Measurements from ENCODE around the gene FOXP1.

The FOXP1 gene

DNA sequence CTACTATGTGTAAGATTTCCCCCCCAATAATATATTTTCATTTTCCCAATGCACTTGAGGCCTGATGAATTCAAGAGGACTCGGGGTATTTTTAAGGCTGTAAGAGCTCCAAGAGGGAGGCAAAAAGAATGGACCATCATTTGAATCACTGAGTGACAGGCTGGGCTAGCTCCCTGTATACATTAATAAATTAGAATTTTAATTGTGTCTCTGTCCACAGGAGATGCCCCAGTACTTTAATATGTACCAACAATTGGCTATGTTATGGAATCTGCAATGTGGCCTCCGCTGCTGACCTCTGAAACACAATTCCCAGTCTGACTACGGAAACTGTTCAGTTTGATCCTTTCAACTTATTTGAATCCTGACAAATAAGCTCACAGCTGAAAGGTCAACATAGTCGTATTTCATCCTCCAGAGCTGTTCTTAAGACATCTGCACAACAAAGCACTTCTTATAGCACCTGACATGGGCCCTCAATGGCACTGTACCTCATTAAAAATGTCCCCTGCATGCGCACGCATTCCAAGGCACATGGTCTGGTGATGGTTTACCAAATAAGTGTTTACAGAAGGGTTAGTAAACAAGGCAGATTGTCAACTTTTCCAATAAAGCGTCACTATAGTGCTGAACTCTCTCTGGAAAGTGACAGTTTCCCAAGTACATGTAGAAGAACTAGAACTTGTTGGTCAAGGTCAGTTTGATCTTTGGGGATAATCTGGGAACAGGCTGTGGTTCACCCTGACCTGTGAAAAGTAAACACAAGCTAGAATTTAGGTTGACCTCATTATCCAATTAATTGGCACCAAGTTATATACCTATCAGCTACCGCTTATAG, 472.9 kb downstream of the FOXP1 start:
- no peak for TF ChIP-seq ZNF274 (IDR thresholded peaks at IDR 0.05; ENCODE audit: low read depth, low read length)
- no peak overlapping the region for H3K4me3 ChIP-seq (ENCODE audit: low read length)

DNA sequence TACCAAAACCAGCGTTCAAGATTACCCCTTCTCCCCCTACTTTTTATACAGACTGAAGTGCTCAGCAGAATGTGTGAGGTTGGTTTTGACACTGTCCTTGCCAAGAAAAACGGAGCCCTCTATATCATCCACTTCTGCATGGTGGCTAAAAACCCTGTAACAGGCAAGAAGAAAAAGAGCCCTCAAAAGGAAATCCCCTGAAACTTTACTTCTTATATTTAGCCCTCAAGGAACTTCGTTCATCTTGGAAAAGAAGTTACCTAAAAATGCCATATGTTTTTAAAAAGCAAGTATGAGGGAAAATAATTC, 473.6 kb downstream of the FOXP1 start:
- H3K4me3 ChIP-seq (ENCODE audit: low read length), result no peak overlapping the region
- TF ChIP-seq ZNF274 (IDR thresholded peaks at IDR 0.05; ENCODE audit: low read depth, low read length), result no peak

DNA sequence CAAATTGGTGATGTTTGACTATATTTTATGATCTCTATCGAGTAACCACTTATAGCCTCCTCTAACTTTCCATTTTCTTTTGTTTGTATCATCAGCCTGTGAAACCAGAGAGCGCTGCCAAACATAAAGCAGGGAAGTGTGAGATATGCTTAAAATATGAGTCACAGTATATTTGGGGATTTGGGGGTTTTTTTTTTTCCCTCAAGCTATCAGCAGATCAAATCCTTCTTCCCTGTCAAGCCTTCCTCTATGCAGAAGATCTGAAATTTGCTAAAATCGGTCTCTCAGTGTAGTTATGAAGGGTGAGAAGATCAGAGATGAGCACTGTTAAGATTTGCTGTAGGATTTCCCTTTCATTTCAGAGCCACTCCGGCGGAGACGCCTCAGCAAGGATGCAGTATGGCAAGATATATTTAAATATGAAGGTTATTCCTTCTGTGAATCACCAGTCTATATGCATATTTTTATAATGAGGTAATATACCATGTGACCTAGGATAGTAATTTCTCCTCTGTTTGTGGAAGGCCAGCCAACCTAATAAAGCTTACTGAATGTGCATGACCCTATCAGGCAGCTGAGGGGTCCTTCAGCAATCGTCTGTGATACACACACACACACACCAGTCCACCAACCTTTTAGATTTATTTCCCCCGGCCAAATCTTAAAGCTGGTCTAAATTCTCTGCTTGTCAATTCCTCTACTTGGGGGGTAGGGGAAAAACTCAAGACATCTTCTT, 474.1 kb downstream of the FOXP1 start:
- H3K4me3 ChIP-seq (ENCODE audit: low read length), result no peak overlapping the region
- TF ChIP-seq ZNF274 (IDR thresholded peaks at IDR 0.05; ENCODE audit: low read depth, low read length), result no peak

DNA sequence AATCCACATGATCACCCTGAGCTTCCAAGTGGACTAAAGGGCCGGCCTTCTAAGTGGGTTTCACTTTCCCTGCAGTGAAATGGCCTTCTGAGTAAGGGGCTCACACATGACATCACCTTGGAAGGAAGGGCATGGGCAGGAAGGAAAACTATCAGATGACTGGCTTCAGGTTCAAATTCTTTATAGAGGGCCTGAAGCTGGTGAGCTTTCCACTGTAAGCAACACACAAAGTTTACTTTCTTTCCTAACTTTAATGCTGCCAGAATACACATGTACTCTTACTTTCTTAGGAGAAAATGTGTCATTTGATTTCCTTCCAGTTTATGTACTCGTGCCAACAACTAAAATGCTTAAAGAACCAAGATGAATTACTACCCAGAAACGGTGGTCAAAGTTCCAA, 475.6 kb downstream of the FOXP1 start:
- TF ChIP-seq ZNF274 (IDR thresholded peaks at IDR 0.05; ENCODE audit: low read depth, low read length), result no peak
- H3K4me3 ChIP-seq (ENCODE audit: low read length), result no peak overlapping the region

DNA sequence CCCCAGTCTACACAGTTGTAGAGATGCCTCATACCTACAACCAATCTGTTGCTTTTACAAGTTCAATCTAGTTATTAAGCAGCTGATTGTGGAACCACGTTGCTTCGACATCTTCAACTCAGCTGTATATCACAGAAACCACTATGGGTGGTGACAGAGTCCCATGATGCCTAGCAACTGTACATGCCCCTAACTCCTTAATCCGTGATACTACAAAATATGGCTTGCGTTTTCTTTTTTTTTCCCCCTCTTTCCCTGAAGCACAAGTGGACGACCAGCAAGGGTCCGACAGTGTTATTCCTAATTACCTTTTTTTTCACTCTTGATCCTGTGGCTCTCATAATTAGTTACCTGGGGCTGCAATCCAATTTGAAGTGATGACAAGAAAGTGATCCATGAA, 478.6 kb downstream of the FOXP1 start:
- H3K4me3 ChIP-seq (ENCODE audit: low read length), result no peak overlapping the region
- no peak for TF ChIP-seq ZNF274 (IDR thresholded peaks at IDR 0.05; ENCODE audit: low read depth, low read length)

DNA sequence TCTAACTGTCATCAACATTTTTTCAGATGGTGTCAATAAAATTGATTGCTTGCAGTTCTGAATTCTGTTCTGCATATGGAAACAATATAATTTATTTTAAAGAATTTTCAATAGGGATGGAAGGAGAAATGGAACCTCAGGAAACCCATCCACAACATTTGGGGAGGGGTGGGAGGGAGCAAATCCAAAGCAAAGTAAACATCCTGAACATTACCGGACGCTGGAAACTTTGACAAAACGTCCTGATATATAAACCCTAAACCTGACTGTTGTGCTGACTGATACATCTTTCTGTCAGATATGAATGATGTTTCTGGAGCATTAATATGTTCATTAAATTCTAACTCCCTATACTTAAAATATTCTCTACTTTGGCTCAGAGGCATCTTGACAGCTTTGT, 479.0 kb downstream of the FOXP1 start:
- no peak overlapping the region for H3K4me3 ChIP-seq (ENCODE audit: low read length)
- no peak for TF ChIP-seq ZNF274 (IDR thresholded peaks at IDR 0.05; ENCODE audit: low read depth, low read length)

DNA sequence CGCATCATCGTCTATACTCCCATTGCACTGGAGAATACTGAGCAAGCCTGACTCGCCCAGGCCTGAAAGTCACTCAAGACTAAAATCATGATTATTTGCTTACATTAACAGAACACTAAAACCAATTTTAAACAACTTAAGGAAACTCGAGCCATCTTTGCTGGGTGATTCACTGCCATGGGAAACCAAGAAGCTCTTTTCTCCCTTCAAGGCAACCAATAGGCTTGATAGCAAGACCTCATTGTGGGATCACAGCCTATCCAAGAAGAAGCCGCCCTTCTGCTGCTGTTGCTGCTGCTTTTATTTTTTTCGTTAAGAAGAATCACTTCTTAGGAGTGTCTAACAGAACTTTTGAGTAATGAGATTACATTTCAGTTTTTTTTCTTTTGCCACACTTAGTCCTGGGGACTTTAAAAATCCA, 479.4 kb downstream of the FOXP1 start:
- TF ChIP-seq ZNF274 (IDR thresholded peaks at IDR 0.05; ENCODE audit: low read depth, low read length), result no peak
- no peak overlapping the region for H3K4me3 ChIP-seq (ENCODE audit: low read length)

DNA sequence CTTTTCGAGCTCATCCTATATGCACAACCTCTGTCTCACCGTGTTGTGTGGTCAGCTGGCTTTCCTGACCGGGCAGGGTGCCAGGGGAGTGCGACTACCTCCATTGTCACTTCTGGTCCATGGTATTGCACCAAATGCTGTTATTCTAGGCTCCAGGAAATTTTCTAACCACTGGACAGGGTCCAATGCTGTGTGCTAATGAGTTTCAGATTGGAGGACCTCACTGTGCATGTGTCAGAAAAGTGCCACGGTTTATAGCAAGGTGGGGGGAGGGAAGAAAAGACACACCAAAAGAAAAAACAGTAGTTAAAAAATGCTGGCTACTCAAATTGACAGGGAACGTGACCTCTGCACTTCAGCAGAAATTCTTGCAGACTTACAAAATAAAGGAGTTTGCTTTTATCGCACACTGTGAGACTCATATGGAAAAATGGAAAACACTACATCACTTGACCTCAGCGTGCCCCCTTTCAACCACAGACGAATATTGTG, 480.1 kb downstream of the FOXP1 start:
- no peak for TF ChIP-seq ZNF274 (IDR thresholded peaks at IDR 0.05; ENCODE audit: low read depth, low read length)
- no peak overlapping the region for H3K4me3 ChIP-seq (ENCODE audit: low read length)

DNA sequence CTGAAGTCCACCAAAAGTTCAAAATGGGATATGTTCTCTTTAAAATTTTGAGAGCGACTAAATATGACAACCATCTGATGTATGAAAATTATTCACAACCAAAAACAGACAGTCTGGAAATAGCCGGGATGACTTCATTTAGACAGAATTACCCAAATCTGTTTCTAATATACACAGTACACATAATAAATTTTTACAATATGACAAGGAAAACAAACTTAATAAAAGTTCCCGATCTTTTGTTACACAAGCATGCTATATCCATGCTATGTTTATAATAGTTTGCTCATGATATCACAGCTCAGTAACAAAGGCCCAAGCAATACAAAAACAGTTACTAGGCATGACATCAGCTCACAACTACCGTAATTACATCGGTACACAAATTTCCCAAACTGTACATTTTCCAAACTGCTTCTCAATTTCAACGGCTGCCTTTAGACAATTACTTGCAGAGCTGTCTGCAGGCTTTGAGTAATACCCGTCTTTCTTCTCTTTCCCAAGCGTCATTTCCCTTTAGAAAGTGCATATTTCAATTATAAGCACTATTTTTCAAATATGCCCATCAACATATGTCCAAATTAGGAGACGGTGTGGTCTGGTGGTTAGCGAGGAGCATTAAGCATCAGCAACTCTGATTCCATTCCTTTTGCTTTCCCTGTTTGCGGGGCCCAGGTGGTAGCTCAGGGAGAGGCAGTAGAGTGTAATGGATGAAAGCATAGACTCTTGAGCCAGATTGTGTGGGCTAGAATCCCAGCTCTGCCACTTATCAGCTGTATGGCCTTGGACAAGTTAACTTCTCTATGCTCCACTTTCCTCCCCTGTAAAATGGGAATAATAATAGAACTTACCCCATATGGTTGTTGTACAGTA, 481.2 kb downstream of the FOXP1 start:
- no peak overlapping the region for H3K4me3 ChIP-seq (ENCODE audit: low read length)
- TF ChIP-seq ZNF274 (IDR thresholded peaks at IDR 0.05; ENCODE audit: low read depth, low read length), result no peak

DNA sequence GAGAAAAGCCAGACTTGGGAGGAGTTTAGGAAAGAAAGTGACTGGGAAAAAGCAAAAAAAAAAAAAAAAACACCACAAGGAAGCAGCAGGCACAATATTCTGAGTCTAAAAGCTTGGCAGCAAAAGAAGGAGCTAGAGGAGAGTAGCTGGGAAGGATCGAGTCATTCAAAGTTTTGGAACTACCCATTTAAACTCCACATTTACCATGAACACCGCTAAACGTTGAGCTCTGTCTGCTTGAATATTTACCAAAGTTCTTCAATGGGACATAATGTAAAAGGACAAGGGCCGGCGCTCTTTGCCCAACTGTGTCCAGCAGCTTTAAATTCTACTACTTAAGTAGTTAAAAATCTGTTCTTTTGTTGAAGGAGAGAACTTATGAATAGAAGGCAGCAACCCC, 481.9 kb downstream of the FOXP1 start:
- H3K4me3 ChIP-seq (ENCODE audit: low read length), result no peak overlapping the region
- TF ChIP-seq ZNF274 (IDR thresholded peaks at IDR 0.05; ENCODE audit: low read depth, low read length), result no peak

DNA sequence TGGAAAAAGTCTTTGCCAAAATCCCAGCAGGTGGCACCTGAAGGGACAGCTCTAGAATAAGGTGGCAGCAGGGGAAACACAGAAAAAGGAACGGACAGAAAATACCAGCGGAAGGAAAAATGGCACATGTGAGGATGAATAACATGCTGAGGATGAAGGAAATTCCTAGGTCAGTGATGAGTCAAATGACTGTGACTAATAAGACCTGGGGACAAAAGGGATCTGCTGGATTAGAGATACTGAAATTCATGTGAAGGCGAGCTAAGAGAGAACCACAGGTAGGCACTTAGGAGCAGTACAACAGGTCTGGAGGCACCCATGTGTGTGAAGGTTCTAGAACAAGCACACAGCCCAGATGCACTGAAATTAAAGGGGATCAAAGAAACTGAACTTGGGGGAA, 482.5 kb downstream of the FOXP1 start:
- TF ChIP-seq ZNF274 (IDR thresholded peaks at IDR 0.05; ENCODE audit: low read depth, low read length), result no peak
- no peak overlapping the region for H3K4me3 ChIP-seq (ENCODE audit: low read length)

DNA sequence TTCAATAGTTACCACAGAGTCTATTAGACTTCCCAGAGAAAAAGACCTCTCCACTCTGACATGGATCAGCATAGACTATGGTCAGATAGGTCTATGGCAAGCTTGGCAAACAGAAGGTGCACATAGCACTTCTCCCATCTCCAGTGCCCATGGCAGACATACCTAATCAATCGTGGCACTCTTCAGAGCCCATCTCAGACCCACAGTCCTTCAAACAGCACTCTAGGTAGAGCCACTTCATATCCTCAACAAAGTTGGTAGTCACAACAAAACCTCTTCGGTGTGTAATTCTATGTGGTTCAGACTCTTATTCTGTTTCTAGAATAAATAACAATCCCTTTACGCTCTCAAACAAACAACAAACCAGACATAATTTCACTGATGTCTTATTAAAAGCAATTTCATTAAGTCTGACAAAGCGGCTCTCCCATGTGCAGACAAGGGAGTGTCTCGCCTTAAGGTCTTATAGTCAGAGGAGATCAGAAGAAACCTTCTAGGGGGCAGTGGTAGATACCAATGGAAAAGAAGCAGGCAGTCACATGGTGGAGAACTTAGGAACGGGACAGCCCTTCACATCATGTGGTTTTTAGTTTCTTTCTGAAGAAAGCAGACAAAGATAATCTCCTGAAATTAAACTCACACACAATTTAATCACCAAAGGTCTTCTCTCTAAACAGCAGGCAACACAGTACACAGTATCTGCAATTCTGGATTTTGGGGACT, 483.4 kb downstream of the FOXP1 start:
- no peak for TF ChIP-seq ZNF274 (IDR thresholded peaks at IDR 0.05; ENCODE audit: low read depth, low read length)
- H3K4me3 ChIP-seq (ENCODE audit: low read length), result no peak overlapping the region

DNA sequence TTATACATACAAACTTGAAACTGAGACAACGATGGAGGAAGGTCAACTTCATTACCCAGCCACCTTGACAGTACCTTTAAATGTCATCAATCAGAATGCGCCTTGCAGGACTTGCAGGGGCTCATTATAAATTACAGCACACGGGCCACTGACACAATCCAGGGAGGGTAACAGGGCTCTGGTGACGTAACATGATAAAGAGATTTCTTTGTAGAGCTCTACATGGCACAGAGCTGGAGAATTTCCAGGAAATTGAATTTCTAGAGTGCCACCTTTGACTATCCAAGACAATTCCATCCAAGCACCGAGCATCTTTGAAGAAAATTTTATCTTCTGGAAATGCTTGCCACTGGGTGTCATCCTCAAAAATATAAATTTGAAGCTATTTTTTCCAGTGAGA, 486.0 kb downstream of the FOXP1 start:
- H3K4me3 ChIP-seq (ENCODE audit: low read length), result no peak overlapping the region
- no peak for TF ChIP-seq ZNF274 (IDR thresholded peaks at IDR 0.05; ENCODE audit: low read depth, low read length)
